SH-SY5Y (cell line): ENCODE measurements around the gene POU2F3.

ENCODE experiments used
- GATA2 ChIP-seq: IDR thresholded peaks from 2 replicates; pipeline ENCODE4 v1.6.1; 2011; ENCODE audit warnings: mild to moderate bottlenecking, low read depth, low read length
- GATA3 ChIP-seq: IDR thresholded peaks from 2 replicates; pipeline ENCODE4 v1.6.1; 2011; ENCODE audit warnings: low read depth, mild to moderate bottlenecking, low read length, moderate library complexity

GRCh38 chr11:120363436-120363835 lies 123.5 kb downstream of the POU2F3 start:
- no peak for TF ChIP-seq GATA2
- TF ChIP-seq GATA3 = no peak
